Hematopoietic multipotent progenitor cell treated with erythropoietin and hydrocortisone succinate and interleukin-3 and kit ligand, for 6 days (in vitro differentiated cells): ENCODE results near the gene TARS2.

Experiments used
- DNase-seq: peaks from one replicate; pipeline ENCODE4 v3.0.0-alpha.2; 2015

TARS2 gene, protein sequence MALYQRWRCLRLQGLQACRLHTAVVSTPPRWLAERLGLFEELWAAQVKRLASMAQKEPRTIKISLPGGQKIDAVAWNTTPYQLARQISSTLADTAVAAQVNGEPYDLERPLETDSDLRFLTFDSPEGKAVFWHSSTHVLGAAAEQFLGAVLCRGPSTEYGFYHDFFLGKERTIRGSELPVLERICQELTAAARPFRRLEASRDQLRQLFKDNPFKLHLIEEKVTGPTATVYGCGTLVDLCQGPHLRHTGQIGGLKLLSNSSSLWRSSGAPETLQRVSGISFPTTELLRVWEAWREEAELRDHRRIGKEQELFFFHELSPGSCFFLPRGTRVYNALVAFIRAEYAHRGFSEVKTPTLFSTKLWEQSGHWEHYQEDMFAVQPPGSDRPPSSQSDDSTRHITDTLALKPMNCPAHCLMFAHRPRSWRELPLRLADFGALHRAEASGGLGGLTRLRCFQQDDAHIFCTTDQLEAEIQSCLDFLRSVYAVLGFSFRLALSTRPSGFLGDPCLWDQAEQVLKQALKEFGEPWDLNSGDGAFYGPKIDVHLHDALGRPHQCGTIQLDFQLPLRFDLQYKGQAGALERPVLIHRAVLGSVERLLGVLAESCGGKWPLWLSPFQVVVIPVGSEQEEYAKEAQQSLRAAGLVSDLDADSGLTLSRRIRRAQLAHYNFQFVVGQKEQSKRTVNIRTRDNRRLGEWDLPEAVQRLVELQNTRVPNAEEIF

DNA sequence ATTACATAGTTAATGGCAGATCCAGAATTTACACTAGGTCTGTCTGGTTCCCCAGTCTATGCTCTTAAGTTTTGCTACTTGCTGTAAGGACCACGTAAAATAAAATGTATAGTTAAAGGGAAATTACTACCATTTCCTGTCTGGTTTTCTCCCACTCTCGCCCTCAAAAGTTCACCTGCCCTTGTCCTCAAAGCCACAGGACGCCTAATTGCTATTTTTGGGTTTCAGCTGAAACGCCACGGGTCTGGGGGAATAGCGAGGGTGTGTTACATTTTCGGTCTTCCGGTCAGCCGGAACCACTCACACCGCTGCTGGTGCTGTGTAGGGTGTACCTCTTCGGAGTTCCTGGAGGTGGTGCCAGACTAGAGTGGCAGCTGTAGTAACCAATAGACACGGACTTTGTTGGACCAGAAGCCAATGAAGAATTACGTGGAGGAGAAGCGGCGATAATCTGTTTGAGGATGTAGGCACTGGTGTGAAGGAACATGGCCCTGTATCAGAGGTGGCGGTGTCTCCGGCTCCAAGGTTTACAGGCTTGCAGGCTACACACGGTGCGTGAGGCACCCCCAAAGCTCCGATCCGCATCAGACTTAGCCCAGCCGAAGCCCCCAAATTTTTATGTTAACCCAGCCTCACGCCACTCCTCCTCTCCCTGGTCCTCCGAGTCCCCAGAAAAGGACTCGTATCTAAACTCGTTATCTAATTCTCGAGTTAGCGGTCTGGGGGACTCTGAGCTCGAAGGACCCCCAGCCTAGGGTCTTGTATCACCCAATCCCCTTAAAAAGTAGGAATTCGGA is at the start of gene TARS2:
Gene TARS2, plus strand, starts transcription at position 454 of the 797 bp plus-strand sequence. Its CDS starts 32 bp downstream, at position 486.
- peak; percentile 99 for DNase-seq

- DNase-seq, result no peak
Measured at GRCh38 chr1:150441121-150441520, 46.1 kb upstream of the TARS2 start.

- no peak for DNase-seq
Measured at GRCh38 chr1:150444232-150444631, 43.0 kb upstream of the TARS2 start.

DNA sequence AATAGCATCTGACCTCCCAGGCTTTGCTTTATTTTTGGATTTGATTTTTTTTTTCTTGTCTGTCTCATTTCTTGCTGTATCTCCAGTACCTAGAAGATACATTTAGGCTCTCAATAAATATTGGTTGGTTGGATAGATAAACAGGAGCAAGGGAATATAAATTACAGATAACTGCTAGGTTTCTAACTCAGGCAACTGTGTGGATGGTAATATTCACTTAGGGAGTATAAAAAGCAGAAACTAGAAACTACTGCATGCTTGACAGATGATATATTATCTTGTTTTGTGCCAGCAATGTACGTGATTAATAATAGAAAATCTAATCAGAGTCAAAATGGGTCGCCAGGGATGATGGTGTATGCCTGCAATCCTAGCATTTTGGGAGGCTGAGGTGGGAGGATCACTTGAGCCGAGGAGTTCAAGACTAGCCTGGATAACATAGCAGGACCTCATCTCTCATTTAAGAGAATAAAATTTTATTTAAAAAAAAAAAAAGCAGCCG is 31.0 kb upstream of the TARS2 start:
- no peak for DNase-seq

- peak; percentile 80 for DNase-seq
Measured at GRCh38 chr1:150464422-150464826, 22.8 kb upstream of the TARS2 start.

DNA sequence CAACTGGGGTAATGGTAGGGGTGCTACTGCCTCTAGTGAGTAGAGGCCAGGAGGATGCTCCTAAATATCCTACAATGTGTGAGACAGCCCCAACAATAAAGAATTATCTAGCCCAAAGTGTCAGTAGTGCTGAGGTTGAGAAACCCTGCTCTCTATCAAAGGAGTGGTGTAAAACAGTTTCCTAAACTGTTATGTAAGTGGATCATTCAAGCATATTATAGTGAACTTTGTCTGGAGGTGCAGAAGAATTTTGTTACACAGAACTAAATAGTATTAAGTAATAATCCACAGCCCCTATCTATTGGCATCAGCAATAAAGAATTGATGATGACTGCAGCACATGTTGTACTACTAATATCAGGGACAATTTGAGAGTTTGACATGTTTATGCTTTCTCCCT is 20.3 kb upstream of the TARS2 start:
- DNase-seq, result no peak

DNA sequence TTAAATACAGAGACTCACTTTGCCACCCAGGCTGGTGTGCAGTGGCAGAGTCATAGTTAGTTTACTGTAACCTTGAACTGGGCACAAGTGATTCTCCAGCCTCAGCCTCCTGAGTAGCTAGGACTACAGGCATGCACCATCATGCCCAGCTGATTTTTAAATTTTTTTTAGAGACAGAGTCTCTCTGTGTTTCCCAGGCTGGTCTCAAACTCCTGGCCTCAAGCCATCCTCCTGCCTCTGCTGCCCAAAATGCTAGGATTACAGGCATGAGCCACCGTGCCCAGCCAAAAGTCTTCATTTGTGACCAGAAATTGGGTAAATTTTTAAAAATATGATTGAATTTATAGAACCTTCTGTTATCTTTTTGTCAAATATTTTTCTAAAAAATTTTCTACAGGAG is 17.9 kb upstream of the TARS2 start:
- no peak for DNase-seq

DNA sequence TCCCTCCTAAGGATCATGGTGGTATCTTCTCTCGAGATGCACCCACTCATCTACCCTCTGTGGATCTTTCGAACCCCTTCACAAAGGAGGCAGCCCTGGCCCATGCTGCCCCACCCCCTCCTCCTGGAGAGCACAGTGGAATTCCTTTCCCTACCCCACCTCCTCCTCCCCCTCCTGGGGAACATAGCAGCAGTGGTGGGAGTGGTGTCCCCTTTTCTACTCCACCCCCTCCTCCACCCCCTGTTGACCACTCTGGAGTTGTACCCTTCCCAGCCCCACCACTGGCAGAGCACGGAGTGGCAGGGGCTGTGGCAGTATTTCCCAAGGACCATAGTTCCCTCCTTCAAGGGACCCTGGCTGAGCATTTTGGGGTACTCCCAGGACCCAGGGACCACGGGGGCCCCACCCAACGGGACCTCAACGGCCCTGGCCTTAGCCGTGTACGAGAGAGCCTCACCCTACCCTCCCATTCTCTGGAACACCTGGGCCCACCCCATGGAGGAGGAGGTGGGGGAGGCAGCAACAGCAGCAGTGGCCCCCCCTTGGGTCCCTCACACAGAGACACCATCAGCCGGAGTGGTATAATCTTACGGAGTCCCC is 14.5 kb upstream of the TARS2 start:
- DNase-seq, result no peak

GRCh38 chr1:150473659-150474058 is 13.6 kb upstream of the TARS2 start:
- no peak for DNase-seq

GRCh38 chr1:150474869-150475268 is 12.3 kb upstream of the TARS2 start:
- DNase-seq, result no peak

DNA sequence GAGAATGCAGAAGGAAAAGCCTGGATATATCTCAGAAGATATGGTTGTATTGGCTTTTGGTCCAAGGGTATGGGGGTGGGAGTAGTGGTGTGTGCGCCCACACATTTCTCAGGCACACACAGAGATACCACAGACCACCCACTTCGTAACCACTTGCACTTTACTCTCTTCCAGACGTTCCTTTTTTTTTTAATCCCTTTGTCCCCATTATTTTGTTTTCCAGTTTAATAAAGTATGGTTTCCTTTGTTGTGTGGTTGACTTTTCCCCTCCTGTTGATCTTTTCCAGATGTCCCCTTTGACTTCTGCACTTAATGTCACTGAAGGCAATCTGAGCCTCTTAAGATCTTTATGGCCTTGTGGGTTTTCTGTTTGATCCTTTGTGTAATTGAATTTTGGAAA is 10.5 kb upstream of the TARS2 start:
- DNase-seq, result no peak

GRCh38 chr1:150477320-150477719 is 9.9 kb upstream of the TARS2 start:
- no peak for DNase-seq

DNA sequence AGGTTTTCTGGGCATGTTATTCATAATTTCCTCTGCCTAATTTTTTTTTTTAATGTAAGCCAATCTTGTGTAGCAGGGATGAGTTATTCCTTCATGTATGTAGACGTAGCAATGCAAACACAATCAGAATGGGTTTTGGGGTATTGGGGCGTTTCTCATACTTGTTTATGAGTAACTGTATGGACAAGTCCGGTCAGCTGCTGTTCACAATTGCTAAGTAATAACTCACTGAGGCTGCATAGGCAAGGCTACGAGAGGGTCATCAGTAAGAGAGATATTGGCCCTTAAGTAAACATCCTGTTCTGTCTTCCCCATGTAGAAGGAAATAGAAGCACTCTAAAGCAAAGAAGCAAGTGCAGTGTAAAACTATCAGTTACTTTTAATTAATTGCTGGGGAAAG is 9.5 kb upstream of the TARS2 start:
- DNase-seq, result no peak

DNA sequence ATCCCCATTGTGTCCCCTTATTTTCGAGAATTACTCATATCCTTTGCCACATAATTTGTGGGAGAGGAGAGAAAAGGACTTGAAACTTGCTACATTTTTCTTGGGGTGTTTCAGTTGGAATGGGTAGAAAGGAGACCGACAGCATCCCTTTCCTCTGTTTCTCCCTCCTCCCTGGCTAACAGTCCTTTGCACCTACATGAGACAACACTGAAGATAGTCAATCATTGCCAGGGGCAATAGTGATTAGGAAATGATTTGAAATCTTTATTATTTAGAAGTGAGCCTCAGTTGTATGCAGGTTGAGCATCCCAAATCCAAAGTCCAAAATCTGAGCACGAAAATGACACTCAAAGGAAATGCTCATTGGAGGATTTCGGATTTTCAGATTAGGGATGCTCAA is 7.8 kb upstream of the TARS2 start:
- no peak for DNase-seq

DNA sequence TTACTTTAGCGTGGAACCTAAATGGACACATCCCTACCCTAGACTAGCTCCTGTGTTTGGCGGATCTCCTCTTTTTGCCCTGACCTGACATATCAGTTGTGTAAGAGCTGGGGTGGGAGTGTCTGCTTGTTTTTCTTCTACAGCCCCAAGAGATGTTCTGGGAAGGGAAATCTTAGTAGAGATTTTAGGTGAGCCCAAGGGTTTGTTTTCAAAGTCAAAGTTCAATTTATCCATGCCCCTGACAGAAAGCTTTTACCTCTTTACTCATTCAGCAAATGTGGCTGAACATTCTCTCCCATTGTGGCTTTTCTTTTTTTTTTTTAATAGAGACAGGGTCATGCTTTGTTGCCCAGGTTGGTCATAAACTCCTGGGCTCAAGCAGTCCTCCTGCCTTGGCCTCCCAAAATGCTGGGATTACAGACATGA is 7.3 kb upstream of the TARS2 start:
- DNase-seq, result no peak

DNA sequence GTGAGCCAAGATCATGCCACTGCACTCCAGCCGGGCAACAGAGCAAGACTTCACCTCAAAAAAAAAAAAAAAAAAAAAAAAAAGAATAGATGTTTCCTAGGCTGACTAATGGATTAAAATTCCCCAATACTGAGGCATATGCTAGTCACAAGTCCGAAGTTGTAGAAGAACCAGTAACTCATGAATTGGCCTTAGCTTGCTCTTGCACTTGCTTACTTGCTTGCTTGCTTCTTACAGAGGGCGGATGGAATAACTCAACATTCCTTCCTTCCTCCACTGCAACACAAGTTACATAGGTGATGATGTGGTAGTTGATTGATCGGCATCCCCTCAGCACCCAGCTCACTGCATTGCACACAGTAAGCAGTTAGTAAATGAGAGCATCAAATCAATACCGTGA is 2.8 kb upstream of the TARS2 start:
- no peak for DNase-seq

- peak; percentile 73 for DNase-seq
Measured at GRCh38 chr1:150484861-150485260, 2.4 kb upstream of the TARS2 start.

- no peak for DNase-seq
Measured at GRCh38 chr1:150487763-150488115, 520 bp downstream of the TARS2 start.

- DNase-seq, result no peak
Measured at GRCh38 chr1:150493175-150493574, 6.0 kb downstream of the TARS2 start.

- DNase-seq, result no peak
Measured at GRCh38 chr1:150498342-150498741, 11.1 kb downstream of the TARS2 start.

DNA sequence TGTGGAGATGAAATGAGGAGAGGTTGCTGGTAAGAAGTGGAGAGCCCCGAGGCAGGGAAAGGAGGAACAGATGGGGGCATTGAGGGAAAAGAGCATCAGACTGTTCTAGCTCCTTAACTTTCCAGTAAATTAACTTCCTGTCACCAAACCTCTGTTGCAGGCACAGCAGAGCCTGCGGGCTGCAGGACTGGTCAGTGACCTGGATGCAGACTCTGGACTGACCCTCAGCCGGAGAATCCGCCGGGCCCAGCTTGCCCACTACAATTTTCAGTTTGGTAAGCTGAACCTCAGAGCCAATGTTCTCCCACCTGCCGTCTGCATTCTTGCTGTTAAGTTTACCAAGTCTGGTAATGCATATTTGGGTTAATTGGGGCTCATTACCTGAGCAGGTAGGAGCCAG is 18.2 kb downstream of the TARS2 start:
- no peak for DNase-seq

GRCh38 chr1:150507912-150508864 is 21.0 kb downstream of the TARS2 start, which contains the start of gene ECM1:
TSS of gene ECM1 (plus strand) at chr1:150508109. CDS start at chr1:150508210, 101 bp downstream.
- DNase-seq, result peak; percentile 63
